ENCODE data around the gene ANKS1A.

GRCh38 chr6:35019171-35019570 lies 130.1 kb downstream of the ANKS1A start:
- TF ChIP-seq, protein P1, sequence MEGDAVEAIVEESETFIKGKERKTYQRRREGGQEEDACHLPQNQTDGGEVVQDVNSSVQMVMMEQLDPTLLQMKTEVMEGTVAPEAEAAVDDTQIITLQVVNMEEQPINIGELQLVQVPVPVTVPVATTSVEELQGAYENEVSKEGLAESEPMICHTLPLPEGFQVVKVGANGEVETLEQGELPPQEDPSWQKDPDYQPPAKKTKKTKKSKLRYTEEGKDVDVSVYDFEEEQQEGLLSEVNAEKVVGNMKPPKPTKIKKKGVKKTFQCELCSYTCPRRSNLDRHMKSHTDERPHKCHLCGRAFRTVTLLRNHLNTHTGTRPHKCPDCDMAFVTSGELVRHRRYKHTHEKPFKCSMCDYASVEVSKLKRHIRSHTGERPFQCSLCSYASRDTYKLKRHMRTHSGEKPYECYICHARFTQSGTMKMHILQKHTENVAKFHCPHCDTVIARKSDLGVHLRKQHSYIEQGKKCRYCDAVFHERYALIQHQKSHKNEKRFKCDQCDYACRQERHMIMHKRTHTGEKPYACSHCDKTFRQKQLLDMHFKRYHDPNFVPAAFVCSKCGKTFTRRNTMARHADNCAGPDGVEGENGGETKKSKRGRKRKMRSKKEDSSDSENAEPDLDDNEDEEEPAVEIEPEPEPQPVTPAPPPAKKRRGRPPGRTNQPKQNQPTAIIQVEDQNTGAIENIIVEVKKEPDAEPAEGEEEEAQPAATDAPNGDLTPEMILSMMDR (IDR thresholded peaks at IDR 0.05), result no peak
- TF ChIP-seq TAF1 (IDR thresholded peaks at IDR 0.05; ENCODE audit: borderline replicate concordance, low read depth, low read length) (no peak), POLR2AphosphoS5 (IDR thresholded peaks at IDR 0.05; ENCODE audit: low read depth, low read length) (no peak), RCOR1 (IDR thresholded peaks at IDR 0.05; ENCODE audit: low read length) (no peak), EP300 (IDR thresholded peaks at IDR 0.05; ENCODE audit: borderline replicate concordance in 1 of 2, low read depth in 1 of 2, low read length in 1 of 2) (no peak)
- TF ChIP-seq, protein P2, sequence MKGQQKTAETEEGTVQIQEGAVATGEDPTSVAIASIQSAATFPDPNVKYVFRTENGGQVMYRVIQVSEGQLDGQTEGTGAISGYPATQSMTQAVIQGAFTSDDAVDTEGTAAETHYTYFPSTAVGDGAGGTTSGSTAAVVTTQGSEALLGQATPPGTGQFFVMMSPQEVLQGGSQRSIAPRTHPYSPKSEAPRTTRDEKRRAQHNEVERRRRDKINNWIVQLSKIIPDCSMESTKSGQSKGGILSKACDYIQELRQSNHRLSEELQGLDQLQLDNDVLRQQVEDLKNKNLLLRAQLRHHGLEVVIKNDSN (IDR thresholded peaks at IDR 0.05; ENCODE audit: borderline replicate concordance, low read depth), result no peak
